Measurements from ENCODE around the gene CCDC141.

DNA sequence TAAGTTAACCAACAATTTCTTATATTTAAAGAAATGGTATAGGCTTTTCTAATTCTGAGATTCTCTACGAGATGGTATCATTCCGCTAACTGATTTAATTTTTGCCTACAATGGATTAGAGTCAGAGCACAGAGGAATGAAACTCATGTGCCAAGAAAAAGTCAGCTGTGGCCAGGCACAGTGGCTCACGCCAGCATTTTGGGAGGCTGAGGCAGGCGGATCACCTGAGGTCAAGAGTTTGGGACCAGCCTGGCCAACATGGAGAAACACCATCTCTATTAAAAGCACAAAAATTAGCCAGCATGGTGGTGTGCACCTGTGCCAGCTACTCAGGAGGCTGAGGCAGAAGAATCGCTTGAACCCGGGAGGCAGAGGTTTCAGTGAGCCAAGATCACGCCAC, 225.8 kb downstream of the CCDC141 start:
- TF ChIP-seq, protein P1, sequence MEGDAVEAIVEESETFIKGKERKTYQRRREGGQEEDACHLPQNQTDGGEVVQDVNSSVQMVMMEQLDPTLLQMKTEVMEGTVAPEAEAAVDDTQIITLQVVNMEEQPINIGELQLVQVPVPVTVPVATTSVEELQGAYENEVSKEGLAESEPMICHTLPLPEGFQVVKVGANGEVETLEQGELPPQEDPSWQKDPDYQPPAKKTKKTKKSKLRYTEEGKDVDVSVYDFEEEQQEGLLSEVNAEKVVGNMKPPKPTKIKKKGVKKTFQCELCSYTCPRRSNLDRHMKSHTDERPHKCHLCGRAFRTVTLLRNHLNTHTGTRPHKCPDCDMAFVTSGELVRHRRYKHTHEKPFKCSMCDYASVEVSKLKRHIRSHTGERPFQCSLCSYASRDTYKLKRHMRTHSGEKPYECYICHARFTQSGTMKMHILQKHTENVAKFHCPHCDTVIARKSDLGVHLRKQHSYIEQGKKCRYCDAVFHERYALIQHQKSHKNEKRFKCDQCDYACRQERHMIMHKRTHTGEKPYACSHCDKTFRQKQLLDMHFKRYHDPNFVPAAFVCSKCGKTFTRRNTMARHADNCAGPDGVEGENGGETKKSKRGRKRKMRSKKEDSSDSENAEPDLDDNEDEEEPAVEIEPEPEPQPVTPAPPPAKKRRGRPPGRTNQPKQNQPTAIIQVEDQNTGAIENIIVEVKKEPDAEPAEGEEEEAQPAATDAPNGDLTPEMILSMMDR (IDR thresholded peaks at IDR 0.05; ENCODE audit: low read depth, low read length), result no peak
- no peak for TF ChIP-seq POLR2A (IDR thresholded peaks at IDR 0.05; ENCODE audit: extremely low read depth, insufficient read length)
